Endothelial cell of umbilical vein (primary cell): Measurements from ENCODE around the gene SIAH3. TPM values are rescaled to one million over a fixed set of nuclear protein-coding genes. Genes with fewer than 3 reads are reported as not detected.

Experiments used
- BruUV-seq: library from RNA; stranded (reverse); fragments of 400-500 nt; replicated peaks from 2 replicates; lab custom pipeline; 2021; lab: Mats Ljungman, UMichigan
- CTCF ChIA-PET: fragments of 300-600, 350-600 bp; sonication (Branson Sonifier 250); formaldehyde crosslinking; loops from one replicate; lab custom pipeline; 2021; ENCODE audit warnings: antibody characterized with exemption, inconsistent platforms; lab: Charles Lee
- POLR2A ChIA-PET: fragments of 300-600, 350-600 bp; sonication (Branson Sonifier 250); formaldehyde crosslinking; loops from one replicate; lab custom pipeline; 2021; ENCODE audit warnings: antibody characterized with exemption, inconsistent platforms; lab: Charles Lee
- DNase-seq: peaks from one replicate; pipeline ENCODE4 v3.0.0-alpha.2; 2011; ENCODE audit warnings: low read depth, low spot score
- FAIRE-seq: peaks from 2 replicates; lab custom pipeline; 2011; peaks lifted over from hg19 to GRCh38; lab: Jason Lieb, UNC
- H2AFZ ChIP-seq: 2 replicates; pipeline ENCODE4 v1.6.0; 2012; ENCODE audit warnings: low read depth, low read length, control low read depth, inconsistent platforms
- H3K27ac ChIP-seq: 2 replicates; pipeline ENCODE4 v1.5.1; 2011; ENCODE audit warnings: low read depth, mild to moderate bottlenecking, control low read depth, low read length, moderate library complexity; ENCODE audit not compliant: insufficient read depth
- H3K27me3 ChIP-seq, 2 experiments: 2 replicates each; pipeline versions ENCODE4 v1.6.0 to v1.6.1; 2011; ENCODE audit warnings: low read length in 2 of 2, mixed read lengths in 1 of 2; ENCODE audit not compliant: control insufficient read depth in 2 of 2, insufficient read depth in 2 of 2
- H3K36me3 ChIP-seq, 2 experiments: 2 replicates in 1 of 2; 3 replicates in 1 of 2; pipeline ENCODE4 v1.5.1; 2011; ENCODE audit warnings: low read length in 2 of 2, mild to moderate bottlenecking in 1 of 2, moderate library complexity in 1 of 2; ENCODE audit not compliant: control insufficient read depth in 2 of 2, insufficient read depth in 2 of 2; ENCODE audit errors: extremely low read depth in 1 of 2
- H3K4me1 ChIP-seq: 3 replicates; pipeline ENCODE4 v1.5.1; 2011; ENCODE audit warnings: mild to moderate bottlenecking, low read length; ENCODE audit not compliant: control insufficient read depth, insufficient read depth; ENCODE audit errors: extremely low read depth
- H3K4me2 ChIP-seq: 2 replicates; pipeline ENCODE4 v1.6.1; 2011; ENCODE audit warnings: low read length, control low read depth, mixed read lengths; ENCODE audit not compliant: insufficient read depth
- H3K4me3 ChIP-seq, 3 experiments: fragments of 200-600 bp in 1 of 3; sonication (generic), shearing (Covaris generic) in 1 of 3; replicated peaks in 1 of 3; 2 replicates each; pipeline ENCODE4 v1.5.1; 2011 to 2016; ENCODE audit warnings: control low read depth in 3 of 3, low read length in 3 of 3, mild to moderate bottlenecking in 2 of 3, inconsistent platforms in 1 of 3, low read depth in 1 of 3, moderate library complexity in 1 of 3; ENCODE audit not compliant: insufficient read depth in 1 of 3
- H3K79me2 ChIP-seq: 2 replicates; pipeline ENCODE4 v1.6.0; 2012; ENCODE audit warnings: low read length, inconsistent platforms; ENCODE audit not compliant: control insufficient read depth, insufficient read depth
- H3K9ac ChIP-seq: replicated peaks from 2 replicates; pipeline ENCODE3; 2011; ENCODE audit warnings: low read length, control low read depth; ENCODE audit not compliant: insufficient read depth; ENCODE audit errors: extremely low read depth
- H3K9me1 ChIP-seq: replicated peaks from 3 replicates; pipeline ENCODE4 v1.6.0; 2011; ENCODE audit warnings: mild to moderate bottlenecking, low read length; ENCODE audit not compliant: control insufficient read depth, insufficient read depth; ENCODE audit errors: extremely low read depth
- H3K9me3 ChIP-seq: replicated peaks from 2 replicates; pipeline ENCODE4 v1.5.1; 2012; ENCODE audit warnings: low read length, inconsistent platforms; ENCODE audit not compliant: control insufficient read depth, insufficient read depth
- H4K20me1 ChIP-seq: replicated peaks from 2 replicates; pipeline ENCODE3; 2011; ENCODE audit warnings: mild to moderate bottlenecking, low read length; ENCODE audit not compliant: control insufficient read depth, insufficient read depth; ENCODE audit errors: extremely low read depth
- EZH2 ChIP-seq: IDR thresholded peaks from 2 replicates; pipeline ENCODE4 v1.6.1; 2012; ENCODE audit warnings: borderline replicate concordance, low read depth, mild to moderate bottlenecking, moderate library complexity, low read length, inconsistent platforms; ENCODE audit not compliant: severe bottlenecking
- FOS ChIP-seq: IDR thresholded peaks from 2 replicates; pipeline ENCODE4 v1.6.1; 2011; ENCODE audit warnings: mild to moderate bottlenecking, low read length, moderate library complexity, borderline replicate concordance; ENCODE audit not compliant: insufficient read depth
- GATA2 ChIP-seq: IDR thresholded peaks from 2 replicates; pipeline ENCODE4 v1.7.0; 2011; ENCODE audit warnings: low read depth, mild to moderate bottlenecking, moderate library complexity, mixed read lengths, low read length; ENCODE audit not compliant: insufficient read length, insufficient read depth
- JUN ChIP-seq: IDR thresholded peaks from 2 replicates; pipeline ENCODE4 v1.6.1; 2011; ENCODE audit warnings: borderline replicate concordance, low read depth; ENCODE audit not compliant: insufficient read length, insufficient read depth
- MYC ChIP-seq: IDR thresholded peaks from one replicate; pipeline ENCODE4 v1.6.1; 2011; ENCODE audit warnings: mild to moderate bottlenecking, low read depth, low read length
- POLR2A ChIP-seq: IDR thresholded peaks from 2 replicates; pipeline ENCODE4 v1.6.1; 2012; ENCODE audit warnings: low read depth, mild to moderate bottlenecking, control low read depth, low read length
- POLR2AphosphoS5 ChIP-seq: IDR thresholded peaks from 2 replicates; pipeline ENCODE4 v1.6.1; 2012; ENCODE audit warnings: low read depth, mild to moderate bottlenecking, control low read depth, low read length, moderate library complexity; ENCODE audit not compliant: insufficient read depth
- dilution Hi-C: fragments of 300-500 bp; cut with MboI; formaldehyde crosslinking; loops from one replicate; pipeline ENCODE4 v1.15.0; 2019; ENCODE audit warnings: low sequenced_read_pairs; ENCODE audit not compliant: extremely low pct_ligation_motif_present
- intact Hi-C: fragments of 100-400 bp; cut with micrococcal nuclease; formaldehyde crosslinking; loops from one replicate; pipeline ENCODE4 v1.10.0; 2022
- polyA plus RNA-seq, 4 experiments: library from polyadenylated mRNA; depleted of rRNA in 3 of 4; stranded (reverse) in 3 of 4; unstranded in 1 of 4; fragments of >200 nt; gene quantifications; 2 replicates each; pipeline versions ENCODE4 v1.2.1 to v1.2.3, GENCODE V29; 2011 to 2012; ENCODE audit warnings: missing spikeins in 1 of 4
- total RNA-seq: library from RNA; stranded (reverse); gene quantifications from 2 replicates; pipeline ENCODE4 v1.2.3, GENCODE V29; 2021
- TF ChIP-seq, protein P1 (sequence below): IDR thresholded peaks from 2 replicates; pipeline ENCODE4 v1.6.1; 2011; ENCODE audit not compliant: insufficient read depth, insufficient read length
- TF ChIP-seq, protein P2 (sequence below), 2 donors: IDR thresholded peaks; 1 replicate in 1 of 2; 2 replicates in 1 of 2; pipeline ENCODE4 v1.5.1; 2011; ENCODE audit warnings: low read length in 2 of 2, mild to moderate bottlenecking in 2 of 2, moderate library complexity in 2 of 2, control low read depth in 1 of 2, inconsistent platforms in 1 of 2, low read depth in 1 of 2; ENCODE audit not compliant: insufficient read depth in 1 of 2; ENCODE audit errors: extremely low read depth in 1 of 2

Gene SIAH3
- total and polyA plus RNA-seq, 2 donors (not counting 3 experiments of a cell fraction or from before 2014, with no cell fraction given): 0.03 TPM; not detected in 1

DNA sequence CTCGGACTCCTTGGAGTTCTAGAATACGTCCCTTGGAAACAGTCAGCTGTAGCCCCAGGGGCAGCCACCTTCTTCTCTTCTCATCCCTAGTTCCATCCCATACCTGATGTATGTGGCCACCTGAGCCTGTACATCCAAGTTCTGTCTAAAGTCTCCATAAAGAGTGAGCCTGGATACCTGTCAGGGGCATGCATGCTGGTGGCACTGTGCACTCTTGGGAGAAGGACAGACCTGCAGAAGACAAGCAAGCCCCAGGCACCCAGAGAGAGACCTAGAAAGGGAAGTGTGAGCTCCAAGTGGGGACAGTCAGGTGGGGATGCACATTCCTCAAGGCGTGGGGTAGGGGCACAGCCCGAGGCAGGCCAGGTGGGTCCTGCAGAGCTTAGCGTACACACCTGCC, 21.4 kb downstream of the SIAH3 start:
- Histone ChIP-seq H3K27ac (no peak overlapping the region), H3K27me3 (no peaks in the 10 kb centered on the region), H3K4me3 (no peak overlapping the region), H3K36me3 (no peaks in the 10 kb centered on the region), H3K4me1 (no peaks in the 10 kb centered on the region), H3K9me3 (no peaks in the 10 kb centered on the region), H3K9ac (no peak overlapping the region), H3K9me1 (no peaks in the 10 kb centered on the region), H3K4me2 (no peak overlapping the region), H4K20me1 (no peaks in the 10 kb centered on the region), H2AFZ (no peak overlapping the region), H3K79me2 (no peaks in the 10 kb centered on the region)
- DNase-seq (no peak), FAIRE-seq (no peak)
- TF ChIP-seq FOS: no peak
- TF ChIP-seq JUN: no peak
- TF ChIP-seq, protein P1, sequence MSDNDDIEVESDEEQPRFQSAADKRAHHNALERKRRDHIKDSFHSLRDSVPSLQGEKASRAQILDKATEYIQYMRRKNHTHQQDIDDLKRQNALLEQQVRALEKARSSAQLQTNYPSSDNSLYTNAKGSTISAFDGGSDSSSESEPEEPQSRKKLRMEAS: no peak
- ChIA-PET POLR2A (no interaction called here), CTCF (interaction anchor here (1.3 to 1.4 kb wide), 2 partner anchors 12 to 68 kb away, joined by 3 to 4 read pairs; no protein-coding TSS in a partner anchor)
- intact Hi-C loops (no loop called here), dilution Hi-C loops (no loop called here)
- BruUV-seq: no TSS peak

DNA sequence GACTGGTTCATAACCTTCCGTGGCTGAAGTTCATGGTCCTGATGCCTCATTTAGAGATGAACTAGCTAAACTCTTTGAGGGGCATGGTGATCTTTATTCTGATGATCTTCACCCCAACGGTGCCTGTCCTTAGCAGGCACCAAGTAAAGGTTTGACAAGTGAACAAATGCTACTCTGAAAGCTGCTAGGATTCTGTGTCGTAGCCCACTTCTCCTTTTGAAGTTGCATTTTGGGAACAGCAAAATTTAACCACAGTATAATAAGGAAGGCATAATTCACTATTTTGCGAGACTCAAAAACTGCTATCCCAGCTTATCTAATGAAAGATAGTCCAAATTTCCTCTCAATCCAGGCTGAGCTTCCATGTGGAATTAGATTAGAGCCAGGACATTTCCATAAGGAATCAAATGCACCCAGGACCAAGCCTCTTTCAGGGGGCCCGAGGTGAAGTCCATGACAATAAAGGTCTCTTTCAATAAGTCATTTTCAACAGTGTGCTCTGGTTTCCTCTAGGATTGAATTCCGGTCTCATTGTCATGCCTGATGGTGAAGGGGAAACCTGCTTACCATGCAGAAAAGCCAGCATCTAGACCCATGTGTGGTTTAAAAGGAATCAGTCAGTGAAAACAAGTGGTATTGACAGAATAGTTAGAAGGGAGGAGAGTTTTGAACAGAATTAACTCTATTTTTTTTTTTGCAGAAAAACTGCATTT, 23.1 kb downstream of the SIAH3 start:
- H3K79me2 ChIP-seq: no peaks in the 10 kb centered on the region
- no peaks in the 10 kb centered on the region for H3K36me3 ChIP-seq
- no peak overlapping the region for H3K4me3 ChIP-seq
- no peaks in the 10 kb centered on the region for H3K9me3 ChIP-seq
- no peak for DNase-seq
- intact Hi-C loops (no loop called here), dilution Hi-C loops (no loop called here)
- no peak overlapping the region for H3K27ac ChIP-seq
- CTCF ChIA-PET: interaction anchor here (1.0 to 1.4 kb wide), 2 partner anchors 21 to 298 kb away, joined by 3 read pairs; no protein-coding TSS in a partner anchor
- TF ChIP-seq GATA2: no peak
- TF ChIP-seq JUN: no peak
- no peak for TF ChIP-seq POLR2A
- TF ChIP-seq, protein P2, sequence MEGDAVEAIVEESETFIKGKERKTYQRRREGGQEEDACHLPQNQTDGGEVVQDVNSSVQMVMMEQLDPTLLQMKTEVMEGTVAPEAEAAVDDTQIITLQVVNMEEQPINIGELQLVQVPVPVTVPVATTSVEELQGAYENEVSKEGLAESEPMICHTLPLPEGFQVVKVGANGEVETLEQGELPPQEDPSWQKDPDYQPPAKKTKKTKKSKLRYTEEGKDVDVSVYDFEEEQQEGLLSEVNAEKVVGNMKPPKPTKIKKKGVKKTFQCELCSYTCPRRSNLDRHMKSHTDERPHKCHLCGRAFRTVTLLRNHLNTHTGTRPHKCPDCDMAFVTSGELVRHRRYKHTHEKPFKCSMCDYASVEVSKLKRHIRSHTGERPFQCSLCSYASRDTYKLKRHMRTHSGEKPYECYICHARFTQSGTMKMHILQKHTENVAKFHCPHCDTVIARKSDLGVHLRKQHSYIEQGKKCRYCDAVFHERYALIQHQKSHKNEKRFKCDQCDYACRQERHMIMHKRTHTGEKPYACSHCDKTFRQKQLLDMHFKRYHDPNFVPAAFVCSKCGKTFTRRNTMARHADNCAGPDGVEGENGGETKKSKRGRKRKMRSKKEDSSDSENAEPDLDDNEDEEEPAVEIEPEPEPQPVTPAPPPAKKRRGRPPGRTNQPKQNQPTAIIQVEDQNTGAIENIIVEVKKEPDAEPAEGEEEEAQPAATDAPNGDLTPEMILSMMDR (IDR thresholded peaks at IDR 0.05; ENCODE audit: extremely low read depth in 1 of 2, insufficient read depth in 1 of 2, low read depth in 1 of 2, low read length in 2 of 2): no peak
- TF ChIP-seq EZH2: no peak
- TF ChIP-seq POLR2AphosphoS5: no peak
- TF ChIP-seq FOS: no peak
- no peak for TF ChIP-seq MYC
- TF ChIP-seq, protein P1: no peak
- no peaks in the 10 kb centered on the region for H3K27me3 ChIP-seq
- no peak overlapping the region for H3K4me2 ChIP-seq
- no peaks in the 10 kb centered on the region for H3K4me1 ChIP-seq
- H4K20me1 ChIP-seq: no peaks in the 10 kb centered on the region
- POLR2A ChIA-PET: no interaction called here
- BruUV-seq: no TSS peak
- H2AFZ ChIP-seq: no peak overlapping the region
- H3K9ac ChIP-seq: no peak overlapping the region
- FAIRE-seq: no peak
- no peaks in the 10 kb centered on the region for H3K9me1 ChIP-seq
